GM18502 (cell line): ENCODE results near the gene ABCC1.
"Not testable (repeated sequence)": the region's sequence is repeated elsewhere in the genome, so short reads cannot be mapped to it uniquely, and the experiment has no call there.

Source experiments
- ATAC-seq: cut with Tn5 transposase; IDR thresholded peaks from one replicate; pipeline ENCODE4 v1.9.1; 2021; ENCODE audit warnings: mild to moderate bottlenecking; ENCODE audit not compliant: unreplicated experiment, poor library complexity

Gene ABCC1

DNA sequence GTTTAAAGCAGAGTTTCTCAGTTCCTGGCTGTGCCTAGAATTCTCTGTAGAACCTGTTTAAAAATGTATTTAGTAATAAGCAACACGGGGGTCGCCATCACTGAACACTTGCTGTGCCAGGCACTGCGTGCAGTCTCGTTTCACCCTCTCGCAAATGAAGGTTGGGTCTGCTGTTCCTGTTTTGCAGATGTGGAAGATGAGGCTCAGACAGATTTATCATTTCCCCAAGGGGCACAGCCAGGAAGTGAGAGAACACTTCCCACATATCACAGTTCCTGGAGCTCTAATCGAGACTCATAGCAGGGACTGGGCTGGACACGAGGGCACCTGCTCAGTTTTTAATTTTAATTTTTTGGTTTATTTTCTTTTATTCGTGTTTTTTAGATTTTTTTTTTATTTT is 151.2 kb downstream of the ABCC1 start:
- no peak for ATAC-seq

DNA sequence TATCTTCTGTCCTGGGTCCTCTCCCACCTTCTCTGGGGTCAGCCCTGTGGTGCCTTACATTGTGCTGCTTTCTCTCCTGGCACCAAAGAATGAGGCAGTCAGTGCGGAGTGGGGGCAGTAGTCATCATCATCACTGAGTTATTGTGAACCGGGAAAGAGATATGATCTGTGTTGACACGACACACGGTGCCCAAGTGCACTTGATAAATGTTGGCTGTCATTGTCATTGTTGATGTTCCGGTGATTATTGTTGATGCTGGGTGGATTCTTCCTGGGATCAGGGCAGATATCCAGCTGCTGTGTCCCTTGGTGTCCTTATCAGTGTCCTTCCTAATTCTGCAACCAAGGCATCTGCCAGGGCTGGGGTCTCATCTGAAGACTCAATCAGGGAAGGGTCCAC is 152.2 kb downstream of the ABCC1 start:
- no peak for ATAC-seq

DNA sequence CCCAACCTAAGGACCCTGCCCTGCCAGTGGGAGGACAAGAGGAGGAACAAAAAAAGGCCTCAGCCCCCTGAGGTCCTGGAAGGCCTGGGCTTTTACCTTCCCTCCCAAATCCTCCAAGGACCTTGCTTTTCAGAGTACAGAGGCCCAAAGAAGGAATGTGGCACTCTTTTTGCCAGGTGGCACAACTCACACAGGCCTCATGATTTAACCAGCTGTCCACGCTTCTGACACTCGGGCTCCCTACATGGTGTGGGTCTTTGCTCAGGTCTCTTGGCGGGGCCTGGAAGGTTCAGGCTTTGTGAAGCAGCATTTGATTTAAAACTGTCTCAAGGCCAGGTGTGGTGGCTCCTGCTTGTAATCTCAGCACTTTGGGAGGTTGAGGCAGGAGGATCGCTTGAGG is 153.3 kb downstream of the ABCC1 start:
- no peak for ATAC-seq

DNA sequence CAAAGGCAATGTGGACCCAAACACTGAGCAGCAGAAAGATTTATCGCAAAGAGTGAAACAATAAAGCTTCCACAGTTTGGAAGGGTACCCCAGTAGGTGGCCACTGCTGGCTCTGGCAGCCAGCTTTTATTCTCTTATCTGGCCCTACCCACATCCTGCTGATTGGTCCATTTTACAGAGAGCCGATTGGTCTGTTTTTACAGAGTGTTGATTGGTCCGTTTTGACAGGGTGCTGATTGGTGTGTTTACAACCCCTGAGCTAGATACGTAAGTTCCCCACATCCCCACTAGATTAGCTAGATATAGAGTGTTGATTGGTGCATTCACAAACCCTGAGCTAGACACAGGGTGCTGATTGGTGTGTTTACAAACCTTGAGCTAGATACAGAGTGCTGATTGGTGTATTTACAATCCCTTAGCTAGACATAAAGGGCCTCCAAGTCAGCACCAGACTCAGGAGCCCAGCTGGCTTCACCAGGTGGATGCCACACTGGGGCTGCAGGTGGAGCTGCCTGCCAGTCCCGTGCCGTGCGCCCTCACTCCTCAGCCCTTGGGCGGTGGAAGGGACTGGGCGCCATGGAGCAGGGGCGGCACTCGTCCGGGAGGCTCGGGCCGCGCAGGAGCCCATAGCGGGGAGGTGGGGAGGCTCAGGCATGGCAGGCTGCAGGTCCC is 154.9 kb downstream of the ABCC1 start:
- not testable (repeated sequence) for ATAC-seq

DNA sequence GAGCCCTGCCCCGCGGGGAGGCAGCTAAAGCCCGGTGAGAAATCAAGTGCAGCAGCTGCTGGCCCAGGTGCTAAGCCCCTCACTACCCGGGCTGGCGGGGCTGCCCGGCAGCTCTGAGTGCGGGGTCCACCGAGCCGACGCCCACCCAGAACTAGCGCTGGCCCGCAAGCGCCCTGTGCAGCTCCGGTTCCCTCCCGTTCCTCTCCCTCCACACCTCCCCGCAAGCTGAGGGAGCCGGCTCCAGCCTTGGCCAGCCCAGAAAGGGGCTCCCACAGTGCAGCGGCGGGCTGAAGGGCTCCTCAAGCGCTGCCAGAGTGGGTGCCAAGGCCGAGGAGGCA is 155.4 kb downstream of the ABCC1 start:
- ATAC-seq = not testable (repeated sequence)

DNA sequence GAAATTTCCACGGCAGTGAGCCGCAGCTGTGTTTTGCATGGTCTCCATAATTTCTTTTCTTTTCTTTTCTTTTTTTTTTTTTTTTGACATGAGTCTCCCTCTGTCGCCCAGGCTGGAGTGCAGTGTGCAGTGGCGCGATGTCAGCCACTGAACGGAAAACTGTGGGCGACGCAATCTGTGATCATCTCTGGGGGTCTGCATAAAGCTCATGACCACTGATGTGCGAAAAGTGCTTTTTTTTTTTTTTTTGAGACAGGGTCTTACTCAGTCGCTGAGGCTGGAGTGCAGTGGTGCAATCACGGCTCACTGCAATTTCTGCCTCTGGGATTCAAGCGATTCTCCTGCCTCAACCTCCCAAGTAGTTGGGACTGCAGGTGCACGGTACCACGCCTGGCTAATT is 156.2 kb downstream of the ABCC1 start:
- no peak for ATAC-seq

DNA sequence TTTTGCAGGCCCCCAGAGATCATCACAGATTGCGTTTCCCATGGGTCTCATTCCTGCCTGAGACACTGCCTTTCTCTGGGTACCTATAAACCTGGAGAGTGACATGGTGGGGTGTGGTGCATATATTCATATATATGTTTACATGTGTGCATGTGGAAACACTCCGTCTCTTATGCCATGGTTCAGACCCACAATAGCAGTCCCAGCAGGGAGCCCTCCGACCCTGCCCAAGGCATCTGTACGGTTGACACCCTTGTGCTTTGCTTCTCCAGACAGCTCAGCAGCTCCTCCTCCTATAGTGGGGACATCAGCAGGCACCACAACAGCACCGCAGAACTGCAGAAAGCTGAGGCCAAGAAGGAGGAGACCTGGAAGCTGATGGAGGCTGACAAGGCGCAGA is 157.1 kb downstream of the ABCC1 start:
- ATAC-seq = no peak

DNA sequence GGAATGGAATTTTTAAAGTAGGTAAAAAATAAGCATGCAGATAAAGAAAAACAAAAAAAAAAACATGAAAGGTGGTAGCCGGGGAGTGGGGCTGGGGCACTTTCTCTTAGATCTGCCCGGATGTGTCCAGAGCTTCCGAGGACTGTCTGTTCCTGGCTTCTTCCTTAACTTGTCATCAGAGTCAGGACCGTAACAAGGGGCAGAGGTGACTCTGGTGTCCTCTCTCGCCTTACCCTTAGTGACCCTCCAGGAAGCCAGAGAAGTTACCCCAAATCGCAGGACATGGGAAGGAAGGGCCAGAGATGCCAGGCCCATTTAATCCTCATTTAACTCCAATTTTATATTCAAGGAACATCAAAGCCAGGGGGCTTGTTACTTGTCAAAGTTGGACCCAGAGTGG is 158.4 kb downstream of the ABCC1 start:
- ATAC-seq = no peak

DNA sequence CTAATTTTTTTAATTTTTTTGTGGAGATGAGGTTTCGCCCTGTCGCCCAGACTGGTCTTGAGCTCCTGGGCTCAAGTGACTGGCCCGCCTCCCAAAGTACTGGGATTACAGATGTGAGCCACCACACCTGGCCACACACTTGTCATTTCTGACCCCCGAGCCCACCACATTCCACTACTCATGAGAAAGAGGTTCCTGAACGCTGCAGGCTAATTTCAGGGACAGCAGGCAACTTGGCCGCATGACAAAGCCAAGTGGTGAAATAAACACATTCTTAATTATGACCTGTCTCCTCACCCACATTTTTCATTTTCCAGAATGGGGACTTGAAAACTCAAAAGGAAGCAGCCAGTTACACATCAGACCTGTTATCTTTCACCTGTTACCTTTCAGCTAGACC is 159.3 kb downstream of the ABCC1 start:
- ATAC-seq = no peak

DNA sequence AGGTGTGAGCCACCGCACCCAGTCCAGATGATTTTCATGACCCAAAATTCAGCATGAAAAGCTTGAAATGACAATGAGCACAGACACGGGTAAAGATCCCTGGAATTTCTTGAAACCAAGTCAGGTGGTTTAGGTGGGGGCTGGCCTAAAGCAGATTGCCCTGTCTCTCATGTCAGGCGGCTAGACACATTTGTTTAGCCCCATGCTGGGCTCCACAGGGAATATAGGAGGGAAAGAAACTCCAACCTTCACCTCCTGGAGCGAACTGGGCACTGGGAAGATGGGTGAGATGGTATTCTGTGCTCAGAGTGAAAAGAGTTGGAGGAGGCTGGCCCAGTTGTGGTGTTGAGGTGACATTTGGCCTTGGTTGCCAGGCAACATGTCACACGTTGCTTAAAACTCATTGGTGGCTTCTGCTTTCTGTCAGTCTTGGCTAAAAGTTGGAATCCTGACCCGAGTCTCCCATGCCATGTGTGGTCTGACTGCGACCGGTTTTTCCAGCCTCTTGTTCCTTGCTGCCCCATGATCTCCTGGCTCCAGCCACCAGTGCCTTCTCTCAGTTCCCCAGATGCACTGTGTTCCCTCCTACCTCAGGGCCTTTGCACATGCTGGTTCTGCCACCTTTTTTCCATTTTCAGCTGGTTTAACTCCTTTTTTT is 160.2 kb downstream of the ABCC1 start:
- no peak for ATAC-seq

DNA sequence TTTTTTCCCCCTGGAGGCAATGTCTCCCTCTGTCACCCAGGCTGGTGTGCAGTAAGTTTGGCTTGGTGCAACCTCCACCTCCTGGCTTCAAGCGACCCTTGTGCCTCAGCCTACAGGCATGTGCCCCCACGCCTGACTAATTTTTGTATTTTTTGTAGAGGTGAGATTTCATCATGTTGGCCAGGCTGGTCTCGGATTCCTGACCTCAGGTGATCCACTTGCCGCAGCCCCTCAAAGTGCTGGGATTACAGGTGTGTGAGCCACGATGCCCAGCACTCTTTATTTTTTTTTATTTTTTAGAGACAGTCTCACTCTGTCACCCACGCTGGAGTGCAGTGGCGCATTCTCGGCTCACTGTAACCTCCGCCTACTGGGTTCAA is 160.7 kb downstream of the ABCC1 start:
- no peak for ATAC-seq

DNA sequence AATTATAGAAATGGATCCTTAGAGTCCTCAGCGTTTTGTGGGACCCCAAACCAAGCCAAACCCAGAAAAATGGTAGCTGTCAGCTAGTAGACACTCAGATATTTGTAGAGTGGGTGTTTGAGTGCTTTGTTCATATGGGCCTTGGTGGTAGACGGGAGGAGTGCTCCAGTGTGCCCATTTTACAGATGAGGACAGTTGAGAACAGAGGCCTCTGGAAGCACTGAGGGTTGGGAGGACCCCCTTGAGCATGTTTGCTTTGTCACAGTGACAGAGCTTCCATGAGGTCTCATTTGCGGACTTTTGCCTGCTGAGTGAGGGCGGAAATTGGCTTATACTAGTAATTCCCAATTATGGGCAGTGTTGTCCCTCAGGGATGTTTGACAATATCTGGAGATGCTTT is 162.2 kb downstream of the ABCC1 start:
- ATAC-seq = no peak

DNA sequence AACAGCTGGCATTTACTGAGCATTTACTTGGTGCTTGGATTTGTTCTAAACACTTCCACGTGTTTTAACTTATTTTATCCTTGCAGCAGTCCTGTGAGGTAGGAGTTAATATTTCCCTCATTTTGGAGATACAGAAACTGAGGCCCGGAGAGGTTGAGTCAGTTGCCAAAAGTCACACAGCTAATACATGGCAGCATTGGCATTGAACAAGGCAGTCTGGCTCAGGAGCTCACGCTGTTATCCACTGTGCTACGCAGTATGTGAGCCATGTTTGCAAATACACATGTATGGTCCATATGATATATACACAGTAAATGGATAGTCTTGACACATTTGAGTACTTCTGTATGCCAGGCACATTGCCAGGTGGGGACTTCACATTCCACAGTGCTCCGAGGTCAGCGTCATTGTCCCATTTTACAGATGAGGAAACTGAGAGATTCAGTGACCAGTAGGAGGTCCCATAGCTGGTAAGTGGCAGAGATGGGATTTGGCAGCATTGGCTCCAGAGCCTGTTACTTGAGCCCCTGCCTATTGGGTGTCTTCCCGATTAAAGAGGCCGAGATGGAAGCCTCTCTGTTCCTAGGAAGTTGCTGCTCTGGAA is 163.1 kb downstream of the ABCC1 start:
- ATAC-seq = no peak

DNA sequence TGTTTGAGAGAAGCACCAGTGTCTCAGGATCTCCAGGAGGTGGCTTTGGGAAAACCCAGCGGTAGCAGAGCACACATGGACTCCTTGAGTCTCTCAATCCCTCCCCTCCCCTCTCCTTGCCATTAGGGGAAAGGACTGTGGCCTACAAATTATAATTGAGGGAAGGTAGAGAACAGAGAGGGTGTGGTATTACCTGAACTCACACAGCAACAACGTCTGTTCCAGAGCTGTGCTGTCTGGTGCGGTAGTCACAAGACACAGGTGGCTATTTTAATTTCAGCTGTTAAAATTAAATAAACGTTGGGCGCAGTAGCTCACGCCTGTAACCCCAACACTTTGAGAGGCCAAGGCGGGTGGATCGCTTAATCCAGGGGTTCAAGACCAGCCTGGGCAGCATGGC is 163.7 kb downstream of the ABCC1 start:
- ATAC-seq = no peak

DNA sequence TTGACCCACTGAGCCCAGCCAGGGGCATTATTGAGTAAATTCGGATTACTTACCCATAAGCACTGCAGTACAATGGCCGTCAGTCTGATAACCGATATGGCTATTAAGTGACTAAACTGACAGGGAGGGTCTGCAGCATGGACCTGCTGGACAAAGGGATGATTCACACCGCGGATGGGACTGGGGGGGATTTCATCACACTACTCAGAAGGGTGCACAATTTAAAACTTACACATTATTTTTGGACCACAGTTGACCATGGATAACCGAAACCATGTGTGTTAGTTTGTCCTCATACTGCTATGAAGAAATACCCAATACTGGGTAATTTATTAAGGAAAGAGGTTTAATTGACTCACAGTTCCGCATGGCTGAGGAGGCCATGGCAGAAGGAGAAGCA is 167.4 kb downstream of the ABCC1 start:
- no peak for ATAC-seq

DNA sequence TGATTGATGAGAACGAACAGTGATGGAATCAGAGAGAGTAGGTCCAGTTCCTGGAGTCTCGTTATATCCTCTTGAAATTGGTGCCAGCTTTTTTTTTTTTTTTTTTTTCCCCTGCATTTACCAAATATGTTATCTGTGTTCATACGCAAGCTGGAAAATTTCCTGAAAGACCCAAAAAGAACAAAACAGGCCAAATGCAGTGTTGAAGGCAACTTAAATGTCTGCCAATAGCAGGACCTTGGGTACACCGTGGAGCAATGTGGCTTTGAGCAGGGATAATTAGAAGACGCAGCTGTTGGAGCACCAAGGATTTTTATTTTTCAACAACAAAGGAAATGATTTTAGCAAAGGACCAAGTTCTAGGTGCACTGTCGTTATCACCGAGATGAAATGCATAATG is 168.9 kb downstream of the ABCC1 start:
- no peak for ATAC-seq

DNA sequence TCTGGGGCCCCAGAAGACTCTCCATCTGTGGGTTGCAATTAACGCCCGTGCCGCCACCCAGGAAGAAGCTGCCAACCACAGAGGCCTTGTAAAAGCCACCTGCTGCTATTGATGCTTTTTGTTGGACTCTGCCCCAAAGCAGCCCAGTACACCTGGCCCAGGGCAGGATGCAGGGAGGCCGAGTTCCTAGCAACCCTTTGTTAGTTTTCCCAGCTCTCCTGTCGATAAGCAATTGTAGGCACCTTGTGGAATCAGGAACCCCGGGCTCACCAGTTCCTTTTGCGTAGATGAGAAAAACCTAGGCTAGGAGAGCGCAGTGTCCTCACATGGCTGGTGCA is 170.6 kb downstream of the ABCC1 start:
- no peak for ATAC-seq

DNA sequence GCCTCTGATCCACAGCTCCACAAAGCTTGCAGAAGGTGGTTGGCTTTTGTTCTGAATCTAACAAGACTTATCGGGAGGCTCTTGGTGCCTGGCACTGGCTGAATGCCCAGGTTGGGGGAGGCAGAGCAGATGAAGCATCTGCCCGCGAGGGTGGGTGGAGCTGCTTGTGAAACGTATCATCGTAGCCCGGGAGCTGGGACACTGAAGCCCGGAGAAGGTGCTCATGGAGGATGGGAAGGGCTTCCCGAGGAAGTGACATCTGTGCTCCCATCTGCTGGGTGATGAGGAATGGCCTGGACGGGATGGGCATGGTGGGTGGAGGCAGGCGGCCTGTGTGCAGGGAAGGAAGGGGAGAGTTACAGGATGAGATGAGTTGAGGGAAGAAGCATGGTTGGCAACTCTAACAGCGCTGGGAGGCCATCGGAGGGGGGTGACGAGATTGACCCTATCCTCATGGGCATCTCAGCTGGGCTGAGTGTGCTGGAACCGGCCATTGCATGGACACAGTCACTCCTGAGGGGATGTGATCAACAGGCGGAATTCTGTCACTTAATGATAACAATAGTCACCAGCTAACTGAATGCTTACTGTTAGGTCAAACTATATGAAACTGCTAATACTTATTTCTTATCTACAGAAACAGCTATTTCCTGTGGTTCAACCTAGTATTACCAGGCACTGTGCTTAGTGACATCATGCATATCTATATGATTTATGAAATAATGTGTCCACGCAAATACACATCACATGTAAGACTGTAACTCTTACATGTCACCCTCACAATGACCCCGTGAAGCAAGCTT is 171.2 kb downstream of the ABCC1 start:
- no peak for ATAC-seq

DNA sequence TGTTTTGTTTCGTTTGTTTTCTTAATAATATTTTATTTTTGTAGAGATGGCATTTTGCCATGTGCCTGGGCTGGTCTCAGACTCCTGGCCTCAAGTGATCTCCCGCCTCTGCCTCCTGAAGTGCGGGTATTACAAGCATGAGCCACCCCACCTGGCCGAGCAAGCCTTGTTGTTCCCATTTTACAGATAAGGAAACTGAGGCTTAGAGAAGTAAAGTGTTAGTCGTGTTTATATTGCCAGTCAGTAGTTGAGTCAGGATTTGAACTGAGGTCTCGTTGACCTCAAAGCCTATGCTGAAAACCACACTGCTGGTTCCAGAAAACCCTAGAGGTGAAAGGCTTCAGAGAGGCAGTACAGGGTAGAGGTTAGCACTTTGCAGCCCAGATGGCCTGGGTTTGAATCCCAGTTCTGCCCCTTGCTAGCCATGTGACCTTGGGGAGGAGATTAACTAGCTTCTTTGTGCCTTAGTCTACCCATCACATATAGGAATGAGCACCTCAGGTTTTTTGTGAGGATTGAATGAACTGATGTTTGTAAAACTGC is 171.8 kb downstream of the ABCC1 start:
- no peak for ATAC-seq

DNA sequence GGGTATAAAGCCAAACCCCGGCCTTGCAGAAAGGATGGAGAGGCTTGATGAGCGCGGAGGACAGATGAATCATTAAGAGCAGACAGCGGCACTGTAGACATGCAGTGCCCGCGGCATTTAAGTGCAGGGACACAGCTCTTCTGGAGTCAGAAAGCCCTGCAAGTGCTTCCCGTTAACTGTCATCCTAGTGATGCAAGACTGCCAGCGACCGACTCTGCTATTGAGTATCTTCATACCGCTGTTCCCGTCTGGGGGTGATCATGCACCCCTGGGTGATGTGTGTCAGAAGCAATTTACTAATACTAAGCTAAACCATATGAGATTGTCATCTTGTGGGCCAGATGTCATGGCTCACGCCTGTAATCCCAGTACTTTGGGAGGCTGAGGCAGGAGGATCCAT is 172.8 kb downstream of the ABCC1 start:
- ATAC-seq = no peak

DNA sequence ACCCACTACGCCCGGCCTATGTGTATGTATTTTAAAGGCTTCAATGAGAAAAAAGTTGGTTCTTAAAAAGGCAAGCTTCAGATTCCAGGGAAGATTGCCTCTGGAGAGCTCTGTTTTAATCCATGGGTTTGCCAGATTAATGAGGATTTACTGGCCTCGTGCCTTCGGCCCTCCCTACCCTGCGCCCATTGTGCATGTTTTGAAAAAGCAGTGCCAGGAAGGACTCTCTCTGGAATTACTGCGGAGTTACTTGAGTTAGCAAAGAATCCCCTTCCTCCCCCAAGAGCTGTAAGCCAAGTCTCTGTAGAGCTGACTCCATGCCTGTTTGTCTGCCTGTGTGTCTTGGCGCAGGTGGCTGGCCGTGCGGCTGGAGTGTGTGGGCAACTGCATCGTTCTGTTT is 175.0 kb downstream of the ABCC1 start:
- no peak for ATAC-seq
